GM12878 (cell line): Measurements from ENCODE around the gene PDCD7.

Source experiments
- BRCA1 ChIP-seq: IDR thresholded peaks from 2 replicates; pipeline ENCODE4 v1.6.1; 2011; ENCODE audit warnings: low read depth, low read length, improper control_type of control experiment
- CEBPB ChIP-seq, 2 experiments: fragments of 150-350 bp in 1 of 2; IDR thresholded peaks; 2 replicates each; pipeline ENCODE4 v1.6.1; 2012 to 2014; ENCODE audit warnings: low read depth in 2 of 2, low read length in 2 of 2, borderline replicate concordance in 1 of 2, inconsistent platforms in 1 of 2
- JUNB ChIP-seq: IDR thresholded peaks from 2 replicates; pipeline ENCODE4 v1.6.1; 2016; ENCODE audit warnings: antibody characterized with exemption, mild to moderate bottlenecking
- KDM1A ChIP-seq: fragments of 200-600 bp; sonication (generic); IDR thresholded peaks from 2 replicates; pipeline ENCODE4 v1.6.1; 2016; ENCODE audit warnings: borderline replicate concordance
- MXI1 ChIP-seq: fragments of 150-350 bp; IDR thresholded peaks from 2 replicates; pipeline ENCODE4 v1.6.1; 2011; ENCODE audit warnings: low read depth, mild to moderate bottlenecking, inconsistent platforms, low read length, improper control_type of control experiment
- POLR2A ChIP-seq: IDR thresholded peaks from 2 replicates; pipeline ENCODE4 v1.6.1; 2011; ENCODE audit warnings: low read depth, mild to moderate bottlenecking, low read length
- POLR2AphosphoS5 ChIP-seq: IDR thresholded peaks from 2 replicates; pipeline ENCODE4 v1.6.1; 2011; ENCODE audit warnings: mild to moderate bottlenecking, low read length, inconsistent platforms
- RELA ChIP-seq: fragments of 450-650 bp; IDR thresholded peaks from 2 replicates; pipeline ENCODE4 v1.8.0; 2014; ENCODE audit warnings: borderline replicate concordance; ENCODE audit not compliant: partially characterized antibody
- ZNF217 ChIP-seq: fragments of 450-650 bp; IDR thresholded peaks from 2 replicates; pipeline ENCODE4 v1.6.1; 2017; ENCODE audit warnings: antibody characterized with exemption, mild to moderate bottlenecking
- TF ChIP-seq, protein P1 (sequence below), 3 experiments: IDR thresholded peaks in 2 of 3; conservative IDR thresholded peaks in 1 of 3; 2 replicates each; pipeline ENCODE4 v1.5.1; 2011; ENCODE audit warnings: low read depth in 3 of 3, low read length in 3 of 3, mild to moderate bottlenecking in 3 of 3, control low read depth in 2 of 3, moderate library complexity in 2 of 3, inconsistent platforms in 1 of 3, mixed read lengths in 1 of 3; ENCODE audit not compliant: control insufficient read depth in 2 of 3, insufficient read depth in 1 of 3; ENCODE audit errors: extremely low read depth in 1 of 3
- TF ChIP-seq, protein P2 (sequence below): fragments of 450-650 bp; IDR thresholded peaks from 2 replicates; pipeline ENCODE4 v1.6.1; 2017; ENCODE audit warnings: mild to moderate bottlenecking
- TF ChIP-seq, protein P3 (sequence below): IDR thresholded peaks from 2 replicates; pipeline ENCODE4 v1.6.1; 2011; ENCODE audit warnings: borderline replicate concordance, low read depth, mild to moderate bottlenecking, moderate library complexity, low read length; ENCODE audit not compliant: insufficient read depth, poor library complexity, severe bottlenecking

DNA sequence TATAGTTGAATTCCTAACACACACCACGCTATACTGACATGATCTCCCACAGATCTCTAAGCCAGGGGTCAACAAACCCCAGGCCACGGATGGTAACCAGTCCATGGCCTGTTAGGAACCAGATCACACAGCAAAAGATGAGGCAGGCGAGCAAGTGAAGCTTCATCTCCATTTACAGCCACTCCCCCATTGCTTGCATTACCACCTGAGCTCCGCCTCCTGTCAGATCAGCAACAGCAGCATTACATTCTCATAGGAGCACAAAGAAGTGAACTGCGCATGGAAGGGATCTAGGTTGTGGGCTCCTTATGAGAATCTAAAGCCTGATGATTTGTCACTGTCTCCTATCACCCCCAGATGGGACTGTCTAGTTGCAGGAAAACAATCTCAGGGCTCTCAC lies 2.7 kb downstream of the PDCD7 start:
- TF ChIP-seq, protein P1, sequence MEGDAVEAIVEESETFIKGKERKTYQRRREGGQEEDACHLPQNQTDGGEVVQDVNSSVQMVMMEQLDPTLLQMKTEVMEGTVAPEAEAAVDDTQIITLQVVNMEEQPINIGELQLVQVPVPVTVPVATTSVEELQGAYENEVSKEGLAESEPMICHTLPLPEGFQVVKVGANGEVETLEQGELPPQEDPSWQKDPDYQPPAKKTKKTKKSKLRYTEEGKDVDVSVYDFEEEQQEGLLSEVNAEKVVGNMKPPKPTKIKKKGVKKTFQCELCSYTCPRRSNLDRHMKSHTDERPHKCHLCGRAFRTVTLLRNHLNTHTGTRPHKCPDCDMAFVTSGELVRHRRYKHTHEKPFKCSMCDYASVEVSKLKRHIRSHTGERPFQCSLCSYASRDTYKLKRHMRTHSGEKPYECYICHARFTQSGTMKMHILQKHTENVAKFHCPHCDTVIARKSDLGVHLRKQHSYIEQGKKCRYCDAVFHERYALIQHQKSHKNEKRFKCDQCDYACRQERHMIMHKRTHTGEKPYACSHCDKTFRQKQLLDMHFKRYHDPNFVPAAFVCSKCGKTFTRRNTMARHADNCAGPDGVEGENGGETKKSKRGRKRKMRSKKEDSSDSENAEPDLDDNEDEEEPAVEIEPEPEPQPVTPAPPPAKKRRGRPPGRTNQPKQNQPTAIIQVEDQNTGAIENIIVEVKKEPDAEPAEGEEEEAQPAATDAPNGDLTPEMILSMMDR (IDR thresholded peaks at IDR 0.05 in 2 of 3, conservative IDR thresholded peaks at IDR 0.05 in 1 of 3; ENCODE audit: control insufficient read depth in 2 of 3, extremely low read depth in 1 of 3, insufficient read depth in 1 of 3, low read depth in 3 of 3, low read length in 3 of 3) = no peak
- TF ChIP-seq RELA = no peak
- TF ChIP-seq, protein P2, sequence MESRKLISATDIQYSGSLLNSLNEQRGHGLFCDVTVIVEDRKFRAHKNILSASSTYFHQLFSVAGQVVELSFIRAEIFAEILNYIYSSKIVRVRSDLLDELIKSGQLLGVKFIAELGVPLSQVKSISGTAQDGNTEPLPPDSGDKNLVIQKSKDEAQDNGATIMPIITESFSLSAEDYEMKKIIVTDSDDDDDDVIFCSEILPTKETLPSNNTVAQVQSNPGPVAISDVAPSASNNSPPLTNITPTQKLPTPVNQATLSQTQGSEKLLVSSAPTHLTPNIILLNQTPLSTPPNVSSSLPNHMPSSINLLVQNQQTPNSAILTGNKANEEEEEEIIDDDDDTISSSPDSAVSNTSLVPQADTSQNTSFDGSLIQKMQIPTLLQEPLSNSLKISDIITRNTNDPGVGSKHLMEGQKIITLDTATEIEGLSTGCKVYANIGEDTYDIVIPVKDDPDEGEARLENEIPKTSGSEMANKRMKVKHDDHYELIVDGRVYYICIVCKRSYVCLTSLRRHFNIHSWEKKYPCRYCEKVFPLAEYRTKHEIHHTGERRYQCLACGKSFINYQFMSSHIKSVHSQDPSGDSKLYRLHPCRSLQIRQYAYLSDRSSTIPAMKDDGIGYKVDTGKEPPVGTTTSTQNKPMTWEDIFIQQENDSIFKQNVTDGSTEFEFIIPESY = no peak
- TF ChIP-seq POLR2AphosphoS5 = no peak
- no peak for TF ChIP-seq BRCA1
- TF ChIP-seq CEBPB (IDR thresholded peaks at IDR 0.05; ENCODE audit: borderline replicate concordance in 1 of 2, low read depth in 2 of 2, low read length in 2 of 2) = no peak
- no peak for TF ChIP-seq JUNB
- TF ChIP-seq POLR2A = no peak
- TF ChIP-seq KDM1A = no peak
- TF ChIP-seq MXI1 = no peak
- no peak for TF ChIP-seq ZNF217
- TF ChIP-seq, protein P3, sequence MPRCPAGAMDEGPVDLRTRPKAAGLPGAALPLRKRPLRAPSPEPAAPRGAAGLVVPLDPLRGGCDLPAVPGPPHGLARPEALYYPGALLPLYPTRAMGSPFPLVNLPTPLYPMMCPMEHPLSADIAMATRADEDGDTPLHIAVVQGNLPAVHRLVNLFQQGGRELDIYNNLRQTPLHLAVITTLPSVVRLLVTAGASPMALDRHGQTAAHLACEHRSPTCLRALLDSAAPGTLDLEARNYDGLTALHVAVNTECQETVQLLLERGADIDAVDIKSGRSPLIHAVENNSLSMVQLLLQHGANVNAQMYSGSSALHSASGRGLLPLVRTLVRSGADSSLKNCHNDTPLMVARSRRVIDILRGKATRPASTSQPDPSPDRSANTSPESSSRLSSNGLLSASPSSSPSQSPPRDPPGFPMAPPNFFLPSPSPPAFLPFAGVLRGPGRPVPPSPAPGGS = no peak
